Measurements from ENCODE around the gene ERBIN.

DNA sequence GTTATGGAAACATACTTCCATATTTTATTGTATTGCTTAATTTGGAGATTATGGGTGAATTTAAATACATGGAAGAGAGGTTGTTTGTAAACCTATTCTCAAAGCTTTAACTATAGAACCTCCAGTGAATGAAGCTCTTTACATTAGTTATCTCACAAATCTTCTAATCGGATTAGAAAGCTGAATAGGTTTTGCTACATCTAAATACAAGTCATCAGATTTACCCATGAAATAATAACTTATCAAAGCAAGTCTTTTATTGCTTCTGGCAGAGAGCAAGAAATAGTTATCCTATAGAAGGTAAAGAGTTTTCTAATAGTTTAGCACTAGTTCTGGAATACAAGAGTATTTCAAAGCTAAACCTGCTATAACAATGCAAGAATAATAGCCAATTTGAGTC, 113.3 kb downstream of the ERBIN start:
- TF ChIP-seq, protein P1, sequence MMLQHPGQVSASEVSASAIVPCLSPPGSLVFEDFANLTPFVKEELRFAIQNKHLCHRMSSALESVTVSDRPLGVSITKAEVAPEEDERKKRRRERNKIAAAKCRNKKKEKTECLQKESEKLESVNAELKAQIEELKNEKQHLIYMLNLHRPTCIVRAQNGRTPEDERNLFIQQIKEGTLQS (CRISPR knock-in tag; conservative IDR thresholded peaks at IDR 0.05): no peak
- TF ChIP-seq SP1 (CRISPR knock-in tag; conservative IDR thresholded peaks at IDR 0.05): no peak
- TF ChIP-seq ETV6 (CRISPR knock-in tag; IDR thresholded peaks at IDR 0.05): no peak
- no peak for TF ChIP-seq FOXK1 (CRISPR knock-in tag; IDR thresholded peaks at IDR 0.05)
- no peak for TF ChIP-seq SMAD4 (CRISPR knock-in tag; IDR thresholded peaks at IDR 0.05)
- no peak for TF ChIP-seq CREB1 (CRISPR knock-in tag; IDR thresholded peaks at IDR 0.05)
- TF ChIP-seq, protein P2, sequence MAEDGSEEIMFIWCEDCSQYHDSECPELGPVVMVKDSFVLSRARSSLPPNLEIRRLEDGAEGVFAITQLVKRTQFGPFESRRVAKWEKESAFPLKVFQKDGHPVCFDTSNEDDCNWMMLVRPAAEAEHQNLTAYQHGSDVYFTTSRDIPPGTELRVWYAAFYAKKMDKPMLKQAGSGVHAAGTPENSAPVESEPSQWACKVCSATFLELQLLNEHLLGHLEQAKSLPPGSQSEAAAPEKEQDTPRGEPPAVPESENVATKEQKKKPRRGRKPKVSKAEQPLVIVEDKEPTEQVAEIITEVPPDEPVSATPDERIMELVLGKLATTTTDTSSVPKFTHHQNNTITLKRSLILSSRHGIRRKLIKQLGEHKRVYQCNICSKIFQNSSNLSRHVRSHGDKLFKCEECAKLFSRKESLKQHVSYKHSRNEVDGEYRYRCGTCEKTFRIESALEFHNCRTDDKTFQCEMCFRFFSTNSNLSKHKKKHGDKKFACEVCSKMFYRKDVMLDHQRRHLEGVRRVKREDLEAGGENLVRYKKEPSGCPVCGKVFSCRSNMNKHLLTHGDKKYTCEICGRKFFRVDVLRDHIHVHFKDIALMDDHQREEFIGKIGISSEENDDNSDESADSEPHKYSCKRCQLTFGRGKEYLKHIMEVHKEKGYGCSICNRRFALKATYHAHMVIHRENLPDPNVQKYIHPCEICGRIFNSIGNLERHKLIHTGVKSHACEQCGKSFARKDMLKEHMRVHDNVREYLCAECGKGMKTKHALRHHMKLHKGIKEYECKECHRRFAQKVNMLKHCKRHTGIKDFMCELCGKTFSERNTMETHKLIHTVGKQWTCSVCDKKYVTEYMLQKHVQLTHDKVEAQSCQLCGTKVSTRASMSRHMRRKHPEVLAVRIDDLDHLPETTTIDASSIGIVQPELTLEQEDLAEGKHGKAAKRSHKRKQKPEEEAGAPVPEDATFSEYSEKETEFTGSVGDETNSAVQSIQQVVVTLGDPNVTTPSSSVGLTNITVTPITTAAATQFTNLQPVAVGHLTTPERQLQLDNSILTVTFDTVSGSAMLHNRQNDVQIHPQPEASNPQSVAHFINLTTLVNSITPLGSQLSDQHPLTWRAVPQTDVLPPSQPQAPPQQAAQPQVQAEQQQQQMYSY (CRISPR knock-in tag; IDR thresholded peaks at IDR 0.05): no peak
- no peak for TF ChIP-seq NFE2L1 (CRISPR knock-in tag; IDR thresholded peaks at IDR 0.05)
- no peak for TF ChIP-seq NFYB (CRISPR knock-in tag; conservative IDR thresholded peaks at IDR 0.05; ENCODE audit: low read depth)
- no peak for TF ChIP-seq CTCF (IDR thresholded peaks at IDR 0.05)
- no peak for TF ChIP-seq ELF4 (CRISPR knock-in tag; IDR thresholded peaks at IDR 0.05; ENCODE audit: low read depth)

Measured in WTC11 (cell line).